ENCODE measurements around the gene B3GNT3. TPM values are rescaled to one million over a fixed set of nuclear protein-coding genes. Genes with fewer than 3 reads are reported as not detected.
A peak's percentile ranks its signal among the peaks of the same experiment; 100 is the strongest.

B3GNT3 gene
- total and polyA plus RNA-seq, 9 of the 15 experiments (the other 6 are each of a cell fraction or from before 2014, with no cell fraction given), result 0.06 to 0.11 (median 0.07) TPM; not detected in 6

DNA sequence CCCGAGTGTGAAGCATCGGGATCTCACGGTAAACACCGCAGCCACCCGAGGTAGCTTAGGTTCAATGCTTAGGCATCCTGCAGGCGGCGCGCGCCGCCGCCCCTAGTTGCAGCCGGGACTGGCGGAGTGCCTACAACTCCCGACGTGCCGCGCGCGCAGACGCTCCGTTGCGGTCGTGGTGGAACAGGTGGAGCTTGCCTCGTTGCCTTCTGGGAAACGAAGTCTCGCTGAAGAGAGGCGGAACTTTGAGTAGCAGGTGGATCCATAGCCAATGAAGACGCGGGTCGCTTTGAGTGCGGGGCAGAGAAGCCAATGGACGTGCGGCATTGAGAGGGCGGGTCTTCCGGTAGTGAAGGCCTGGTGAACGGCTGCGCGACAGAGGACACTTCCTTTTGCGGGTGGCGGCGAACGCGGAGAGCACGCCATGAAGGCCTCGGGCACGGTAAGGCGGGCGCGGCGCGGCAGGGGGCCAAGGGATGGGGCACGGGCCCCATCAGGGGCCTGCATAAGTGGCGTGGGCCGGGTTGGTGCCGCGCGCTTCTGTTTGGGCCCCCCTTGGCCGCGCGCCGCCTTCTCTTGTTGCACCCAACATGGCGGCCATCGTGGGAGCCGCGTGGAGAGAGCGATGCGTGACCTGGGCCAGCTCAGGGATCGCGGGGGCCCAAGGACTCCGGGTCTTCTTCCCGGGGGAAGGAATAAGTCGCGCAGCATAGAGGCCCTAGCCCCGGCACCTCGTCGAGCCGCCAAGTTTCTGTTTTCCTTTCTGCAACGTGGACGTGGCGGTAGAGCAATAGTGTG is 64.8 kb downstream of the B3GNT3 start, which contains the start of gene RPL18A (continued):
- TF ChIP-seq, protein P1, sequence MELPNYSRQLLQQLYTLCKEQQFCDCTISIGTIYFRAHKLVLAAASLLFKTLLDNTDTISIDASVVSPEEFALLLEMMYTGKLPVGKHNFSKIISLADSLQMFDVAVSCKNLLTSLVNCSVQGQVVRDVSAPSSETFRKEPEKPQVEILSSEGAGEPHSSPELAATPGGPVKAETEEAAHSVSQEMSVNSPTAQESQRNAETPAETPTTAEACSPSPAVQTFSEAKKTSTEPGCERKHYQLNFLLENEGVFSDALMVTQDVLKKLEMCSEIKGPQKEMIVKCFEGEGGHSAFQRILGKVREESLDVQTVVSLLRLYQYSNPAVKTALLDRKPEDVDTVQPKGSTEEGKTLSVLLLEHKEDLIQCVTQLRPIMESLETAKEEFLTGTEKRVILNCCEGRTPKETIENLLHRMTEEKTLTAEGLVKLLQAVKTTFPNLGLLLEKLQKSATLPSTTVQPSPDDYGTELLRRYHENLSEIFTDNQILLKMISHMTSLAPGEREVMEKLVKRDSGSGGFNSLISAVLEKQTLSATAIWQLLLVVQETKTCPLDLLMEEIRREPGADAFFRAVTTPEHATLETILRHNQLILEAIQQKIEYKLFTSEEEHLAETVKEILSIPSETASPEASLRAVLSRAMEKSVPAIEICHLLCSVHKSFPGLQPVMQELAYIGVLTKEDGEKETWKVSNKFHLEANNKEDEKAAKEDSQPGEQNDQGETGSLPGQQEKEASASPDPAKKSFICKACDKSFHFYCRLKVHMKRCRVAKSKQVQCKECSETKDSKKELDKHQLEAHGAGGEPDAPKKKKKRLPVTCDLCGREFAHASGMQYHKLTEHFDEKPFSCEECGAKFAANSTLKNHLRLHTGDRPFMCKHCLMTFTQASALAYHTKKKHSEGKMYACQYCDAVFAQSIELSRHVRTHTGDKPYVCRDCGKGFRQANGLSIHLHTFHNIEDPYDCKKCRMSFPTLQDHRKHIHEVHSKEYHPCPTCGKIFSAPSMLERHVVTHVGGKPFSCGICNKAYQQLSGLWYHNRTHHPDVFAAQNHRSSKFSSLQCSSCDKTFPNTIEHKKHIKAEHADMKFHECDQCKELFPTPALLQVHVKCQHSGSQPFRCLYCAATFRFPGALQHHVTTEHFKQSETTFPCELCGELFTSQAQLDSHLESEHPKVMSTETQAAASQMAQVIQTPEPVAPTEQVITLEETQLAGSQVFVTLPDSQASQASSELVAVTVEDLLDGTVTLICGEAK (IDR thresholded peaks at IDR 0.05), result peak; percentile 98
- TF ChIP-seq, protein P1 (CRISPR knock-in tag; IDR thresholded peaks at IDR 0.05), result no peak
- TF ChIP-seq RUNX1 (IDR thresholded peaks at IDR 0.05; ENCODE audit: low read depth) (no peak), PHB2 (IDR thresholded peaks at IDR 0.05; ENCODE audit: low read depth) (no peak), FOXK2 (conservative IDR thresholded peaks at IDR 0.05 in 1 of 2, IDR thresholded peaks at IDR 0.05 in 1 of 2; ENCODE audit: low read depth in 2 of 2) (peak; percentile 87 to 88), ZNF766 (CRISPR knock-in tag; conservative IDR thresholded peaks at IDR 0.05) (no peak; the same call in 1 of the 2 replicates), ZKSCAN8 (CRISPR knock-in tag; IDR thresholded peaks at IDR 0.05) (no peak), TOE1 (IDR thresholded peaks at IDR 0.05; ENCODE audit: borderline replicate concordance) (no peak), TOE1 (CRISPR knock-in tag; IDR thresholded peaks at IDR 0.05; ENCODE audit: borderline replicate concordance, low read depth) (no peak), MYC (IDR thresholded peaks at IDR 0.05; ENCODE audit: low read depth, low read length) (peak; percentile 96), MYC (CRISPR knock-in tag; IDR thresholded peaks at IDR 0.05; ENCODE audit: borderline replicate concordance, low read depth) (peak; percentile 100), EP300 (IDR thresholded peaks at IDR 0.05; ENCODE audit: low read length) (no peak; the same call in 1 of the 2 replicates), MEF2D (tag; conservative IDR thresholded peaks at IDR 0.05; ENCODE audit: low read depth) (no peak), NR2F6 (CRISPR knock-in tag; IDR thresholded peaks at IDR 0.05) (0 out of 2 replicates have a peak, but pooled peaks have one; percentile 61), FOXK1 (CRISPR knock-in tag; IDR thresholded peaks at IDR 0.05; ENCODE audit: borderline replicate concordance) (no peak), ZNF24 (IDR thresholded peaks at IDR 0.05) (no peak), ETV5 (CRISPR knock-in tag; IDR thresholded peaks at IDR 0.05; ENCODE audit: low read depth) (peak; percentile 17; the same call in 1 of the 2 replicates)
- TF ChIP-seq, protein P2, sequence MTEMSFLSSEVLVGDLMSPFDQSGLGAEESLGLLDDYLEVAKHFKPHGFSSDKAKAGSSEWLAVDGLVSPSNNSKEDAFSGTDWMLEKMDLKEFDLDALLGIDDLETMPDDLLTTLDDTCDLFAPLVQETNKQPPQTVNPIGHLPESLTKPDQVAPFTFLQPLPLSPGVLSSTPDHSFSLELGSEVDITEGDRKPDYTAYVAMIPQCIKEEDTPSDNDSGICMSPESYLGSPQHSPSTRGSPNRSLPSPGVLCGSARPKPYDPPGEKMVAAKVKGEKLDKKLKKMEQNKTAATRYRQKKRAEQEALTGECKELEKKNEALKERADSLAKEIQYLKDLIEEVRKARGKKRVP (CRISPR knock-in tag; IDR thresholded peaks at IDR 0.05), result 0 out of 2 replicates have a peak, but pooled peaks have one; percentile 54

Measured in K562 (cell line).